HEK293 (cell line): ENCODE results near the gene FBN2.

Source experiments
- TCF7L2 ChIP-seq: IDR thresholded peaks from 2 replicates; pipeline ENCODE4 v1.6.1; 2011; ENCODE audit warnings: low read depth, mild to moderate bottlenecking, inconsistent platforms, low read length, moderate library complexity, borderline replicate concordance
- YY1 ChIP-seq: fragments of 450-650 bp; formaldehyde crosslinking; IDR thresholded peaks from 2 replicates; pipeline ENCODE4 v1.5.1; 2018; ENCODE audit warnings: missing biosample characterization, missing genetic modification characterization
- ZNF223 ChIP-seq: fragments of 450-650 bp; formaldehyde crosslinking; IDR thresholded peaks from 2 replicates; pipeline ENCODE4 v1.5.1; 2016; ENCODE audit warnings: missing biosample characterization, missing genetic modification characterization
- ZNF366 ChIP-seq: fragments of 450-650 bp; formaldehyde crosslinking; conservative IDR thresholded peaks from 2 replicates; pipeline ENCODE4 v1.5.1; 2016; ENCODE audit warnings: missing biosample characterization, missing genetic modification characterization
- ZNF473 ChIP-seq: fragments of 450-650 bp; formaldehyde crosslinking; IDR thresholded peaks from 2 replicates; pipeline ENCODE4 v1.5.1; 2017; ENCODE audit warnings: missing biosample characterization, missing genetic modification characterization
- ZNF549 ChIP-seq: fragments of 450-650 bp; IDR thresholded peaks from 2 replicates; pipeline ENCODE4 v1.5.1; 2018; ENCODE audit warnings: missing biosample characterization, missing genetic modification characterization, mild to moderate bottlenecking, inconsistent platforms, moderate library complexity
- ZNF555 ChIP-seq: fragments of 450-650 bp; formaldehyde crosslinking; conservative IDR thresholded peaks from 2 replicates; pipeline ENCODE4 v1.5.1; 2017; ENCODE audit warnings: missing biosample characterization, mild to moderate bottlenecking, missing genetic modification characterization, inconsistent platforms
- ZNF626 ChIP-seq: fragments of 450-650 bp; sonication (Bioruptor Pico); formaldehyde crosslinking; IDR thresholded peaks from 2 replicates; pipeline ENCODE4 v1.5.1; 2018; ENCODE audit warnings: missing biosample characterization, missing genetic modification characterization, inconsistent platforms
- ZNF660 ChIP-seq: fragments of 450-650 bp; IDR thresholded peaks from 2 replicates; pipeline ENCODE4 v1.5.1; 2018; ENCODE audit warnings: missing biosample characterization, mild to moderate bottlenecking, missing genetic modification characterization
- ZNF777 ChIP-seq: fragments of 450-650 bp; formaldehyde crosslinking; IDR thresholded peaks from 2 replicates; pipeline ENCODE4 v1.5.1; 2017; ENCODE audit warnings: missing biosample characterization, missing genetic modification characterization, borderline replicate concordance
- TF ChIP-seq, protein P1 (sequence below): fragments of 450-650 bp; formaldehyde crosslinking; IDR thresholded peaks from 2 replicates; pipeline ENCODE4 v1.5.1; 2016; ENCODE audit warnings: missing biosample characterization, missing genetic modification characterization
- TF ChIP-seq, protein P2 (sequence below): fragments of 450-650 bp; formaldehyde crosslinking; IDR thresholded peaks from 2 replicates; pipeline ENCODE4 v1.5.1; 2016; ENCODE audit warnings: missing biosample characterization, missing genetic modification characterization, borderline replicate concordance
- TF ChIP-seq, protein P3 (sequence below): fragments of 450-650 bp; formaldehyde crosslinking; IDR thresholded peaks from 2 replicates; pipeline ENCODE4 v1.5.1; 2016; ENCODE audit warnings: missing biosample characterization, missing genetic modification characterization, low read depth
- TF ChIP-seq, protein P4 (sequence below): fragments of 450-650 bp; formaldehyde crosslinking; IDR thresholded peaks from 2 replicates; pipeline ENCODE4; 2016; ENCODE audit warnings: missing biosample characterization, missing genetic modification characterization

DNA sequence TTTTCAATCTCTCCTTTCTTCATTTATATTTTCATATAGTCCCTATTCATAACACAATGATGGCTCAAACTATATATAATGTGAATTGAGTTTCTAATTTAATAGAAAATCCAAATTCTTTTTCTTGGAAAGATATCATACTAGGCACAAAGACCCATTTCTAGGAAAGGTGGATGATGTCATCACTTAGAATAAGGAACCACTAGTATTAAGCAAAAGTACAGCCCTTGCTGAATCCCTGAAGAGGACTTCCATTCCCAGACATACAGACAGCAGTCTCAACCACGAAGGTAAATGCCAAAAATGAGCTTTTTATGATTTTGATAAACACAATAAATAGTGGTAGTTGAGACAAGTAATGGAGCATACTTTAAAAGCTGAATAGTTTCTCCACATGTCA lies 210.0 kb downstream of the FBN2 start:
- TF ChIP-seq ZNF366 (tag by site-specific recombination) (no peak), ZNF555 (tag by site-specific recombination) (no peak), ZNF473 (tag by site-specific recombination) (no peak), ZNF223 (tag by site-specific recombination) (no peak), ZNF549 (tag by site-specific recombination) (no peak), TCF7L2 (no peak), ZNF777 (tag by site-specific recombination) (no peak), ZNF626 (tag by site-specific recombination) (no peak), YY1 (tag by site-specific recombination) (no peak), ZNF660 (tag by site-specific recombination) (no peak)
- TF ChIP-seq, protein P1, sequence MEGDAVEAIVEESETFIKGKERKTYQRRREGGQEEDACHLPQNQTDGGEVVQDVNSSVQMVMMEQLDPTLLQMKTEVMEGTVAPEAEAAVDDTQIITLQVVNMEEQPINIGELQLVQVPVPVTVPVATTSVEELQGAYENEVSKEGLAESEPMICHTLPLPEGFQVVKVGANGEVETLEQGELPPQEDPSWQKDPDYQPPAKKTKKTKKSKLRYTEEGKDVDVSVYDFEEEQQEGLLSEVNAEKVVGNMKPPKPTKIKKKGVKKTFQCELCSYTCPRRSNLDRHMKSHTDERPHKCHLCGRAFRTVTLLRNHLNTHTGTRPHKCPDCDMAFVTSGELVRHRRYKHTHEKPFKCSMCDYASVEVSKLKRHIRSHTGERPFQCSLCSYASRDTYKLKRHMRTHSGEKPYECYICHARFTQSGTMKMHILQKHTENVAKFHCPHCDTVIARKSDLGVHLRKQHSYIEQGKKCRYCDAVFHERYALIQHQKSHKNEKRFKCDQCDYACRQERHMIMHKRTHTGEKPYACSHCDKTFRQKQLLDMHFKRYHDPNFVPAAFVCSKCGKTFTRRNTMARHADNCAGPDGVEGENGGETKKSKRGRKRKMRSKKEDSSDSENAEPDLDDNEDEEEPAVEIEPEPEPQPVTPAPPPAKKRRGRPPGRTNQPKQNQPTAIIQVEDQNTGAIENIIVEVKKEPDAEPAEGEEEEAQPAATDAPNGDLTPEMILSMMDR = no peak
- TF ChIP-seq, protein P2, sequence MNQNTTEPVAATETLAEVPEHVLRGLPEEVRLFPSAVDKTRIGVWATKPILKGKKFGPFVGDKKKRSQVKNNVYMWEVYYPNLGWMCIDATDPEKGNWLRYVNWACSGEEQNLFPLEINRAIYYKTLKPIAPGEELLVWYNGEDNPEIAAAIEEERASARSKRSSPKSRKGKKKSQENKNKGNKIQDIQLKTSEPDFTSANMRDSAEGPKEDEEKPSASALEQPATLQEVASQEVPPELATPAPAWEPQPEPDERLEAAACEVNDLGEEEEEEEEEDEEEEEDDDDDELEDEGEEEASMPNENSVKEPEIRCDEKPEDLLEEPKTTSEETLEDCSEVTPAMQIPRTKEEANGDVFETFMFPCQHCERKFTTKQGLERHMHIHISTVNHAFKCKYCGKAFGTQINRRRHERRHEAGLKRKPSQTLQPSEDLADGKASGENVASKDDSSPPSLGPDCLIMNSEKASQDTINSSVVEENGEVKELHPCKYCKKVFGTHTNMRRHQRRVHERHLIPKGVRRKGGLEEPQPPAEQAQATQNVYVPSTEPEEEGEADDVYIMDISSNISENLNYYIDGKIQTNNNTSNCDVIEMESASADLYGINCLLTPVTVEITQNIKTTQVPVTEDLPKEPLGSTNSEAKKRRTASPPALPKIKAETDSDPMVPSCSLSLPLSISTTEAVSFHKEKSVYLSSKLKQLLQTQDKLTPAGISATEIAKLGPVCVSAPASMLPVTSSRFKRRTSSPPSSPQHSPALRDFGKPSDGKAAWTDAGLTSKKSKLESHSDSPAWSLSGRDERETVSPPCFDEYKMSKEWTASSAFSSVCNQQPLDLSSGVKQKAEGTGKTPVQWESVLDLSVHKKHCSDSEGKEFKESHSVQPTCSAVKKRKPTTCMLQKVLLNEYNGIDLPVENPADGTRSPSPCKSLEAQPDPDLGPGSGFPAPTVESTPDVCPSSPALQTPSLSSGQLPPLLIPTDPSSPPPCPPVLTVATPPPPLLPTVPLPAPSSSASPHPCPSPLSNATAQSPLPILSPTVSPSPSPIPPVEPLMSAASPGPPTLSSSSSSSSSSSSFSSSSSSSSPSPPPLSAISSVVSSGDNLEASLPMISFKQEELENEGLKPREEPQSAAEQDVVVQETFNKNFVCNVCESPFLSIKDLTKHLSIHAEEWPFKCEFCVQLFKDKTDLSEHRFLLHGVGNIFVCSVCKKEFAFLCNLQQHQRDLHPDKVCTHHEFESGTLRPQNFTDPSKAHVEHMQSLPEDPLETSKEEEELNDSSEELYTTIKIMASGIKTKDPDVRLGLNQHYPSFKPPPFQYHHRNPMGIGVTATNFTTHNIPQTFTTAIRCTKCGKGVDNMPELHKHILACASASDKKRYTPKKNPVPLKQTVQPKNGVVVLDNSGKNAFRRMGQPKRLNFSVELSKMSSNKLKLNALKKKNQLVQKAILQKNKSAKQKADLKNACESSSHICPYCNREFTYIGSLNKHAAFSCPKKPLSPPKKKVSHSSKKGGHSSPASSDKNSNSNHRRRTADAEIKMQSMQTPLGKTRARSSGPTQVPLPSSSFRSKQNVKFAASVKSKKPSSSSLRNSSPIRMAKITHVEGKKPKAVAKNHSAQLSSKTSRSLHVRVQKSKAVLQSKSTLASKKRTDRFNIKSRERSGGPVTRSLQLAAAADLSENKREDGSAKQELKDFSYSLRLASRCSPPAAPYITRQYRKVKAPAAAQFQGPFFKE (tag by site-specific recombination) = no peak
- TF ChIP-seq, protein P3, sequence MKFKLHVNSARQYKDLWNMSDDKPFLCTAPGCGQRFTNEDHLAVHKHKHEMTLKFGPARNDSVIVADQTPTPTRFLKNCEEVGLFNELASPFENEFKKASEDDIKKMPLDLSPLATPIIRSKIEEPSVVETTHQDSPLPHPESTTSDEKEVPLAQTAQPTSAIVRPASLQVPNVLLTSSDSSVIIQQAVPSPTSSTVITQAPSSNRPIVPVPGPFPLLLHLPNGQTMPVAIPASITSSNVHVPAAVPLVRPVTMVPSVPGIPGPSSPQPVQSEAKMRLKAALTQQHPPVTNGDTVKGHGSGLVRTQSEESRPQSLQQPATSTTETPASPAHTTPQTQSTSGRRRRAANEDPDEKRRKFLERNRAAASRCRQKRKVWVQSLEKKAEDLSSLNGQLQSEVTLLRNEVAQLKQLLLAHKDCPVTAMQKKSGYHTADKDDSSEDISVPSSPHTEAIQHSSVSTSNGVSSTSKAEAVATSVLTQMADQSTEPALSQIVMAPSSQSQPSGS (tag by site-specific recombination) = 0 out of 2 replicates have a peak, but pooled peaks have one; percentile 38
- TF ChIP-seq, protein P4, sequence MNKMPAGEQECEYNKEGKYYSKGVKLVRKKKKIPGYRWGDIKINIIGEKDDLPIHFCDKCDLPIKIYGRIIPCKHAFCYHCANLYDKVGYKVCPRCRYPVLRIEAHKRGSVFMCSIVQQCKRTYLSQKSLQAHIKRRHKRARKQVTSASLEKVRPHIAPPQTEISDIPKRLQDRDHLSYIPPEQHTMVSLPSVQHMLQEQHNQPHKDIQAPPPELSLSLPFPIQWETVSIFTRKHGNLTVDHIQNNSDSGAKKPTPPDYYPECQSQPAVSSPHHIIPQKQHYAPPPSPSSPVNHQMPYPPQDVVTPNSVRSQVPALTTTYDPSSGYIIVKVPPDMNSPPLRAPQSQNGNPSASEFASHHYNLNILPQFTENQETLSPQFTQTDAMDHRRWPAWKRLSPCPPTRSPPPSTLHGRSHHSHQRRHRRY = no peak
